Measurements from ENCODE around the gene ZNF337. TPM values are rescaled to one million over a fixed set of nuclear protein-coding genes. Genes with fewer than 3 reads are reported as not detected.
"Not testable (repeated sequence)": the region's sequence is repeated elsewhere in the genome, so short reads cannot be mapped to it uniquely, and the experiment has no call there.

ZNF337 gene
- total and polyA plus RNA-seq, 4 donors = 1.1 to 5.9 (median 3.2) TPM

DNA sequence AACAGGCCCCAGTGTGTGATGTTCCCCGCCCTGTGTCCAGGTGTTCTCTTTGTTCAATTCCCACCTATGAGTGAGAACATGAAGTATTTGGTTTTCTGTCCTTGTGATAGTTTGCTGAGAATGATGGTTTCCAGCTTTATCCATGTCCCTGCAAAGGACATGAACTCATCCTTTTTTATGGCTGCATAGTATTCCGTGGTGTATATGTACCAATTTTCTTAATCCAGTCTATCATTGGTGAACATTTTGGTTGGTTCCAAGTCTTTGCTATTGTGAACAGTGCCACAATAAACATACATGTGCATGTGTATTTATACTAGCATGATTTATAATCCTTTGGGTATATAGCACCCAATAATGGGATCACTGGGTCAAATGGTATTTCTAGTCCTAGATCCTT lies 66.0 kb downstream of the ZNF337 start:
- H3K4me1 ChIP-seq (ENCODE audit: control insufficient read depth in 4 of 4, insufficient read depth in 4 of 4, low read length in 3 of 4); H3K4me3 ChIP-seq (ENCODE audit: low read depth in 1 of 3, low read length in 3 of 3); H3K36me3 ChIP-seq (ENCODE audit: control insufficient read depth in 4 of 4, insufficient read depth in 3 of 4, low read depth in 1 of 4, low read length in 3 of 4); H3K27ac ChIP-seq (ENCODE audit: low read depth in 1 of 2, low read length in 2 of 2); DNase-seq (ENCODE audit: low spot score); H3K9me3 ChIP-seq (ENCODE audit: control insufficient read depth in 4 of 4, low read length in 3 of 4); H3K9ac ChIP-seq (ENCODE audit: low read depth in 1 of 2, low read length in 2 of 2); H3K27me3 ChIP-seq (ENCODE audit: control insufficient read depth in 4 of 4, insufficient read depth in 4 of 4, low read length in 3 of 4): not testable (repeated sequence)
- WGBS = 93% methylated on average over 2 of the region's 2 CpGs

DNA sequence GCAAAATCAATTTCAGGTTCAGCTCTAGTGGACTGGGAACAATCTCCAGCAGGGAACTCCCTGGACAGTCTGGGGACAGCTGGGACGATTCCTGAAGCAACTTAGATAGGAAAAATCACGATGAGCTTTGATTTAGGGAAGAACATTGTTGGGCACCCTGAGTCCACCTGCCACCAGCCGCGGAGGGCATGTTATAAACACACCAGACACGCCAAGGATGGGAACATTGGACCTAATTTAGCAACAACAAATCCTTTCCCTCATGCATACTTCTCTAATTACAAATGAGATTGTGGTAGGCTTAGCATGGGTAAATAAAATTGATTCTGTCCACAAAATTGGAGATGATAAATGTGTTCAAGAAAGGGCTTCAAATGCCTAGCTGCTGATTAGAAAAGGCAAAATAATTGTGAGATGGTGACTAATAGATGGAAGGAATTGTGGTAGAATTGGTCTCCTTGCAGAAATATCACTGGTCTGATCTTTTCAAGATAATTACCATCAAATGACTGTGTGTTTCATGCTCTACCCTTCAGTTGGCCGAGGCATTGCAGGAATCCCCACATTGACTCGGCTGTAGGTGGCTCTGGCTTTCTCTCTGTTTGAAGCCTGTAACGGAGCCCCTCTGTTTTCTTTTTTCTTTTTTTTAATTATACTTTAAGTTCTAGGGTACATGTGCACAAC lies 66.7 kb downstream of the ZNF337 start:
- H3K4me1 ChIP-seq (ENCODE audit: control insufficient read depth in 4 of 4, insufficient read depth in 4 of 4, low read length in 3 of 4) = no peaks in the 10 kb centered on the region
- H3K9ac ChIP-seq (ENCODE audit: low read depth in 1 of 2, low read length in 2 of 2) = no peak overlapping the region
- DNase-seq (ENCODE audit: low spot score) = no peak
- H3K27me3 ChIP-seq (ENCODE audit: control insufficient read depth in 4 of 4, insufficient read depth in 4 of 4, low read length in 3 of 4) = no peaks in the 10 kb centered on the region
- no peak overlapping the region for H3K4me3 ChIP-seq (ENCODE audit: low read depth in 1 of 3, low read length in 3 of 3)
- H3K36me3 ChIP-seq (ENCODE audit: control insufficient read depth in 4 of 4, insufficient read depth in 3 of 4, low read depth in 1 of 4, low read length in 3 of 4) = peaks cover 0 to 2% (median 0%) of the 10 kb centered on the region in 4 donors
- WGBS = 91% methylated on average over 8 of the region's 8 CpGs
- no peaks in the 10 kb centered on the region for H3K9me3 ChIP-seq (ENCODE audit: control insufficient read depth in 4 of 4, low read length in 3 of 4)
- H3K27ac ChIP-seq (ENCODE audit: low read depth in 1 of 2, low read length in 2 of 2) = no peak overlapping the region
- no peak for TF ChIP-seq TAF1 (conservative IDR thresholded peaks at IDR 0.05)
- no peak for TF ChIP-seq JUND (IDR thresholded peaks at IDR 0.05)
- TF ChIP-seq, protein P1, sequence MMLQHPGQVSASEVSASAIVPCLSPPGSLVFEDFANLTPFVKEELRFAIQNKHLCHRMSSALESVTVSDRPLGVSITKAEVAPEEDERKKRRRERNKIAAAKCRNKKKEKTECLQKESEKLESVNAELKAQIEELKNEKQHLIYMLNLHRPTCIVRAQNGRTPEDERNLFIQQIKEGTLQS (IDR thresholded peaks at IDR 0.05) = no peak
- no peak for TF ChIP-seq FOXA1 (IDR thresholded peaks at IDR 0.05)
- TF ChIP-seq SP1 (IDR thresholded peaks at IDR 0.05) = no peak
- no peak for TF ChIP-seq YY1 (IDR thresholded peaks at IDR 0.05)
- TF ChIP-seq, protein P2, sequence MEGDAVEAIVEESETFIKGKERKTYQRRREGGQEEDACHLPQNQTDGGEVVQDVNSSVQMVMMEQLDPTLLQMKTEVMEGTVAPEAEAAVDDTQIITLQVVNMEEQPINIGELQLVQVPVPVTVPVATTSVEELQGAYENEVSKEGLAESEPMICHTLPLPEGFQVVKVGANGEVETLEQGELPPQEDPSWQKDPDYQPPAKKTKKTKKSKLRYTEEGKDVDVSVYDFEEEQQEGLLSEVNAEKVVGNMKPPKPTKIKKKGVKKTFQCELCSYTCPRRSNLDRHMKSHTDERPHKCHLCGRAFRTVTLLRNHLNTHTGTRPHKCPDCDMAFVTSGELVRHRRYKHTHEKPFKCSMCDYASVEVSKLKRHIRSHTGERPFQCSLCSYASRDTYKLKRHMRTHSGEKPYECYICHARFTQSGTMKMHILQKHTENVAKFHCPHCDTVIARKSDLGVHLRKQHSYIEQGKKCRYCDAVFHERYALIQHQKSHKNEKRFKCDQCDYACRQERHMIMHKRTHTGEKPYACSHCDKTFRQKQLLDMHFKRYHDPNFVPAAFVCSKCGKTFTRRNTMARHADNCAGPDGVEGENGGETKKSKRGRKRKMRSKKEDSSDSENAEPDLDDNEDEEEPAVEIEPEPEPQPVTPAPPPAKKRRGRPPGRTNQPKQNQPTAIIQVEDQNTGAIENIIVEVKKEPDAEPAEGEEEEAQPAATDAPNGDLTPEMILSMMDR (IDR thresholded peaks at IDR 0.05; ENCODE audit: low read depth, low read length, missing input control) = no peak
- no peak for TF ChIP-seq HNF4A (conservative IDR thresholded peaks at IDR 0.05)
- TF ChIP-seq EGR1 (IDR thresholded peaks at IDR 0.05; ENCODE audit: low read depth in 2 of 2) = no peak
- no peak for TF ChIP-seq RAD21 (IDR thresholded peaks at IDR 0.05)
- TF ChIP-seq HNF4G (IDR thresholded peaks at IDR 0.05) = no peak

DNA sequence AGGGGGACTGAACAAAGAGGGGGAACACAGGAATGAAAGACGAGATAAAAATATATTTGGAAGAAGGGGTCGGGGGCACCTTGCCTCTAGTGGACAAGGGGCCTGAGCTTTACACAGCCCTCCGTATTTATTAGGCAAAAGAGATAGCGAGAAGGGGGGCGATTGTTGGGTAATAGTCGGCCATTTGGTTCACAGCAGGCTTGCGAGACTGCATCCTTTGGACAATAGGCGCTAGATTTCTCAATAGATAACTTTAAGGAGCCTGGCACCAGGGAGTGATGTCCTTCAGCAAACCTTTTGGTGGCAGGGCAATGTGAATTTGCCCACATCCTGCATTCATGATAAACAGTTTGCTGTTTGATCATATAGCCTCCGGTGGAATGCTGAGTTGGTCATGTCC lies 69.9 kb downstream of the ZNF337 start:
- WGBS = 89% methylated on average over 9 of the region's 9 CpGs
- Histone ChIP-seq H3K27ac (ENCODE audit: low read depth in 1 of 2, low read length in 2 of 2) (no peak overlapping the region), H3K9me3 (ENCODE audit: control insufficient read depth in 4 of 4, low read length in 3 of 4) (no peaks in the 10 kb centered on the region), H3K4me1 (ENCODE audit: control insufficient read depth in 4 of 4, insufficient read depth in 4 of 4, low read length in 3 of 4) (peaks cover 0 to 15% (median 9%) of the 10 kb centered on the region in 4 donors), H3K4me3 (ENCODE audit: low read depth in 1 of 3, low read length in 3 of 3) (no peak overlapping the region), H3K36me3 (ENCODE audit: control insufficient read depth in 4 of 4, insufficient read depth in 3 of 4, low read depth in 1 of 4, low read length in 3 of 4) (peaks cover 0 to 2% (median 0%) of the 10 kb centered on the region in 4 donors), H3K27me3 (ENCODE audit: control insufficient read depth in 4 of 4, insufficient read depth in 4 of 4, low read length in 3 of 4) (no peaks in the 10 kb centered on the region), H3K9ac (ENCODE audit: low read depth in 1 of 2, low read length in 2 of 2) (no peak overlapping the region)
- no peak for DNase-seq (ENCODE audit: low spot score)
- TF ChIP-seq HNF4A (conservative IDR thresholded peaks at IDR 0.05) (no peak), FOXA2 (IDR thresholded peaks at IDR 0.05) (no peak), HNF4G (IDR thresholded peaks at IDR 0.05) (no peak), YY1 (IDR thresholded peaks at IDR 0.05) (no peak), RAD21 (IDR thresholded peaks at IDR 0.05) (no peak), GABPA (IDR thresholded peaks at IDR 0.05 in 1 of 2, conservative IDR thresholded peaks at IDR 0.05 in 1 of 2) (no peak), JUND (IDR thresholded peaks at IDR 0.05) (no peak), SP1 (IDR thresholded peaks at IDR 0.05) (no peak), RXRA (IDR thresholded peaks at IDR 0.05) (no peak), NR2F2 (IDR thresholded peaks at IDR 0.05) (no peak), TAF1 (conservative IDR thresholded peaks at IDR 0.05) (no peak), EGR1 (IDR thresholded peaks at IDR 0.05; ENCODE audit: low read depth in 2 of 2) (no peak)
- TF ChIP-seq, protein P3, sequence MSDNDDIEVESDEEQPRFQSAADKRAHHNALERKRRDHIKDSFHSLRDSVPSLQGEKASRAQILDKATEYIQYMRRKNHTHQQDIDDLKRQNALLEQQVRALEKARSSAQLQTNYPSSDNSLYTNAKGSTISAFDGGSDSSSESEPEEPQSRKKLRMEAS (IDR thresholded peaks at IDR 0.05) = no peak
- TF ChIP-seq, protein P2 (IDR thresholded peaks at IDR 0.05; ENCODE audit: low read depth, low read length, missing input control) = no peak
- TF ChIP-seq, protein P1 (IDR thresholded peaks at IDR 0.05) = no peak
- TF ChIP-seq, protein P4, sequence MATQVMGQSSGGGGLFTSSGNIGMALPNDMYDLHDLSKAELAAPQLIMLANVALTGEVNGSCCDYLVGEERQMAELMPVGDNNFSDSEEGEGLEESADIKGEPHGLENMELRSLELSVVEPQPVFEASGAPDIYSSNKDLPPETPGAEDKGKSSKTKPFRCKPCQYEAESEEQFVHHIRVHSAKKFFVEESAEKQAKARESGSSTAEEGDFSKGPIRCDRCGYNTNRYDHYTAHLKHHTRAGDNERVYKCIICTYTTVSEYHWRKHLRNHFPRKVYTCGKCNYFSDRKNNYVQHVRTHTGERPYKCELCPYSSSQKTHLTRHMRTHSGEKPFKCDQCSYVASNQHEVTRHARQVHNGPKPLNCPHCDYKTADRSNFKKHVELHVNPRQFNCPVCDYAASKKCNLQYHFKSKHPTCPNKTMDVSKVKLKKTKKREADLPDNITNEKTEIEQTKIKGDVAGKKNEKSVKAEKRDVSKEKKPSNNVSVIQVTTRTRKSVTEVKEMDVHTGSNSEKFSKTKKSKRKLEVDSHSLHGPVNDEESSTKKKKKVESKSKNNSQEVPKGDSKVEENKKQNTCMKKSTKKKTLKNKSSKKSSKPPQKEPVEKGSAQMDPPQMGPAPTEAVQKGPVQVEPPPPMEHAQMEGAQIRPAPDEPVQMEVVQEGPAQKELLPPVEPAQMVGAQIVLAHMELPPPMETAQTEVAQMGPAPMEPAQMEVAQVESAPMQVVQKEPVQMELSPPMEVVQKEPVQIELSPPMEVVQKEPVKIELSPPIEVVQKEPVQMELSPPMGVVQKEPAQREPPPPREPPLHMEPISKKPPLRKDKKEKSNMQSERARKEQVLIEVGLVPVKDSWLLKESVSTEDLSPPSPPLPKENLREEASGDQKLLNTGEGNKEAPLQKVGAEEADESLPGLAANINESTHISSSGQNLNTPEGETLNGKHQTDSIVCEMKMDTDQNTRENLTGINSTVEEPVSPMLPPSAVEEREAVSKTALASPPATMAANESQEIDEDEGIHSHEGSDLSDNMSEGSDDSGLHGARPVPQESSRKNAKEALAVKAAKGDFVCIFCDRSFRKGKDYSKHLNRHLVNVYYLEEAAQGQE (IDR thresholded peaks at IDR 0.05) = no peak
